DMS79 treated with DMSO at 0.1 percent for 48 hours (cell line): ENCODE results near the gene LDB2.

Experiments used
- DNase-seq: peaks from one replicate; lab custom pipeline; 2025; lab: John Stamatoyannopoulos, UW

Gene LDB2

DNA sequence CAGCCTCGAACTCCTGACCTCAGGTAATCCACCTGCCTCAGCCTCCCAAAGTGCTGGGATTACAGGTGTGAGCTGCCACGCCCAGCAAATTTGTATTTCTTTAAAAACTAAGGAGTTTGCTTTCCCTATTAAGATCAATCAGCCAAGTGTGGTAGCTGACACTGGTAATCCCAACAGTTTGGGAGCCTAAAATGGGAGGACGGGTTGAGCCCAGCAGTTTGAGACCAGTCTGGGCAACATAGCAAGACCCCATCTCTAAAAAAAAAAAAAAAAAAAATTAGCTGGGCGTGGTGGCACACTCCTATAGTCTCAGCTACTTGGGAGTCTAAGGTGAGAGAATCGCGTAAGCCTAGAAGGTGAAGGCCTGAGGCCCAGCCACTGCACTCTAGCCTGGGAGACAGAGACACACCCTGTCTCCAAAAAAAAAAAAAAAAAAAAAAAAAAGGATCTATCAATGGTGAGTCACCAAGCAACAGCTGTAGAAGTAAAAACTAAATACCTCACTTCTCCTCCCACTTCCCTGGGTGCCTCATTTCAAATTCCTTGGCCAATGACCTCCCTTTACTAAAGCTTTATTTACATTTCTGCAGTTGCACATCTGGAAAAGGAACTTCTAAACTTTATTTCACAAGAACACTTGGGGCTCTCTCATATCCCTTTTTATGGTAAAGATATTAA is 54.5 kb downstream of the LDB2 start:
- DNase-seq, result no peak

DNA sequence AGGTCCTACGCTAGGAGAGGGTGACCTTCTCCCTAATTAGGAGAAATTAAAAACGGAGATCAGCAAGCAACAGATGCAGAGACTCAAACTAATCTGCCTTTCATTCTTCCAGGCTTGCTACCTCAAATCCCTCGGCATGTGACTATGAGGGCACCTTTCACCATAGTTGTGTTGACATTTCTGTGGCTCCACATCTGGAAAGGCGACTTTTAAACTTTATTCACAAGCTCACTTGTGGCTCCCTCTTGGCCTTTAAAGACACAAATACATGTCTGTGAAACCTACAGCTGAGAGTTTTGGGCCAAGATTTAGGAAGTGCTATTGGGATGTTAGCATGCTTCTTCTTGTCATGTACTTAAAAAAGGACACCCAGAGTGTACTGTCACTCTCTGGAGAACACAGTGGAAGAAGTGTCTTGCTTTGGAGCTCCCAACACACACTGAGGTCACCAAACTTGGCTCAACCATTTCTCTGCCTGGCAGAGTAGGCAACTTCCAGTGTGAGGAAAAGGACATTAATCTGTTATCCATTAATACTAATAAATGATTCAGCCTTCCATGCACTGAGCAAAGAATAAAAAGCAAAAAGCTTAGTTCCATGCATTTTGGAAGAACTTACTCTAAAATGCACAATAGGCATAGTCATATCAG is 60.1 kb downstream of the LDB2 start:
- no peak for DNase-seq

DNA sequence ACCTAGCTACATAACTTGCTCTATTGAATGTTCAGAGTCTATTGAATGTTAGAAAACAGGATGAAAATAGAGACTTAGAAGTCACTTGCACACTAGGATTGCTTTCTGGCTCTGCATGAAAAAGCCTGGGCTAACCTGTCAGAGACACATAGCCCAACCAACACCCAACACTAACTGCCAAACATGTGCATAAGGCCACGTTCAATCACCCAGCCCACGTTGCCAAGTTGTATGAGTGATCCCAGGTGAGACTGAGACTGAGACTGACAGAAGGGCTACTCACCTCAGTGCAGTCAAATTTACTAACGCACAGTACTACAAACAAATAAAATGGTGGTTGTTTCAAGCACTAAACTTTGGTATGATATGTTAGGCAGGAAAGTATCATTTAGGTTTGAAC is 61.0 kb downstream of the LDB2 start:
- DNase-seq, result no peak

DNA sequence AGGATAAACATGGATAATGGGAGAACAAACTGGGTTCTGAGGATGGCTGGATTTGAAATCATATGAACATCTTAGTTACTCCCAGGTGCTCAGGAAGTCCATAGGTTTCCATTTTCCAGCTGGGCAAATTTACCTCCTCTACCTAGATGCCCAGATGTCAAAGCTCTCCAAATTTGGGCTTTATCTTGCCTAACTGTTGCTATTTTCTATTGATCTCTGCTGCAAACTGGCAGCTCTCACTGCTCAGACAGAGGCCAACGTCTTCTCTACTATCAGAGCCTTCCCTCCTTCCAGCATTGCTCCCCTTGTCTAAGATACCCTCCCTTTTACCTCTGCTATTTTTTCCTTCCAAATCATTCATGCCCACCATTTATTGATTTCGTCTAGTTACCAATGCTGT is 62.1 kb downstream of the LDB2 start:
- no peak for DNase-seq

DNA sequence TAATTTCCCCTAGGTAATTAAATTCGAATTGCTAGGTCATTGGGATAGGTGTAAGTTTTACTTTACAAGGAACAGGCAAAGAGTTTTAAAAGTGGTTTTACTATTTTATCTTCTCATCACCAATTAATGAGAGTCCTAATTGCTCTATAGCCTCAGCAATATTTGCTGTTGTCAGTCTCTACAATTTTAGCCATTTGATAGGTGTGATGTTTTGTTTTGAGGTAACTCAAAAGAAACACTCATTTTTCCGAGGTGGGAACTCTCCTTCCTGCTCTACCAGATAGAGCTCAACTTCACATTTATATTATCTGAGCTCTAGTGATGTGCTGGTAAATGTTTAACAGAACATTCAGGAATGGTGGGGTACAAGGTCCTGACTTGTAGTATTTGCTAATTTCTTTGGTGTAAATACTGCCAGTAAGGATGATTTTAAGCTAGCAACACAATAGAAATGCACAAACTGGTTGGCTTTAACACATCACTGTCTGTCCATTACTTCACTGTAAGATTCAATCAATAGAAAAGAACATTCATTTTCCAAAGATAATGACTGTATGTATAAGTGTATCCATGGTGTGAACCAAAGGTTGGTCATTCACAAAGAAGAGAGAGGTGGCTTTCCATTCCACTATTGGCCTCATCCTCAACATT is 62.7 kb downstream of the LDB2 start:
- no peak for DNase-seq

DNA sequence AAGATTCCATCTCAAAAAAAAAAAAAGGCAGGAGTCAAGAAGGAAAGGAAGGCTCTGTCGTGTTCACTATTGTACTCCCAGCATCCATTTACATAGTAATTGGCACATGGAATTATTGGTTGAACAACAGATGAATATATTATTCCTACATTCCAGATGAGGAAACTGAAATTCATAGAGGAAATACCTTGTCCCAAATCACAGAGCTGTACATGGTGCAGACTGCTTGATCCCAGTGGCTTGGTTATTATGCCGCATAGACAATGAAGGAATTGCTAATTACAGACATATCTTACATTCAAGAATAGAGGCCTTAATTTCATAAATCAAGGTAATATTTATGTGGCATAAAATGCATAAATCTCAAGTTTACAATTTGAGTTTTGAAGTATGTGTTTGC is 63.6 kb downstream of the LDB2 start:
- no peak for DNase-seq

DNA sequence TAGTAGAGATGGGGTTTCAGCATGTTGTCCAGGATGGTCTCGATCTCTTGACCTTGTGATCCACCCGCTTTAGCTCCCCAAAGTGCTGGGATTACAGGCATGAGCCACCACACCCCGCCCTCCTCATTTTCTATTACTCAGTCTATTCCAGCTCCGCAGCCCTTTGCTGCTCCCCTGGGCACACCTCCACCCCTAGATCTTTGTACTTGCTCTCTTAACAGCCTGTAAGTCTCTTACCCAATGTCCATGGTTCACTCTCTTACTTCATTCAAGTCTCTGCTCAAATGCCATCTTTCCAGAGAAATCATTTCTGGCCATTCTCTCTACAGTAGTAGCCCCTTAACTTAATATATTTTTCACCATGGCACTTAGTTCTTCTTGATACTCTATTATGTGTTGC is 64.7 kb downstream of the LDB2 start:
- DNase-seq, result no peak

DNA sequence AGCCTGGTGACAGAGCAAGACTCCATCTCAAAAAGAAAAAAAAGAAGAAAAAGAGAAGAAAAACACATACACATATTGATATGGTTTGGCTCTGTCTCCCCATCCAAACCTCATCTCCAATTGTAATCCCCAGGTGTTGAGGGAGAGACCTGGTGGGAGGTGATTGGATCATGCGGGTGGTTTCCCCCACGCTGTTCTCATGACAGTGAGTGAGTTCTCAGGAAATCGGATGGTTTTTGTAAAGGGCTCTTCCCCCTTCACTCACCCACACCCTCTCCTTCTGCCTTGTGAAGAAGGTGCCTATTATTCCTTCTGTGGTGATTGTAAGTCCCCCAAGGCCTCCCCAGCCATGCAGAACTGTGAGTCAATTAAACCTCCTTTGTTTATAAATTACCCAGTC is 68.4 kb downstream of the LDB2 start:
- DNase-seq, result no peak

DNA sequence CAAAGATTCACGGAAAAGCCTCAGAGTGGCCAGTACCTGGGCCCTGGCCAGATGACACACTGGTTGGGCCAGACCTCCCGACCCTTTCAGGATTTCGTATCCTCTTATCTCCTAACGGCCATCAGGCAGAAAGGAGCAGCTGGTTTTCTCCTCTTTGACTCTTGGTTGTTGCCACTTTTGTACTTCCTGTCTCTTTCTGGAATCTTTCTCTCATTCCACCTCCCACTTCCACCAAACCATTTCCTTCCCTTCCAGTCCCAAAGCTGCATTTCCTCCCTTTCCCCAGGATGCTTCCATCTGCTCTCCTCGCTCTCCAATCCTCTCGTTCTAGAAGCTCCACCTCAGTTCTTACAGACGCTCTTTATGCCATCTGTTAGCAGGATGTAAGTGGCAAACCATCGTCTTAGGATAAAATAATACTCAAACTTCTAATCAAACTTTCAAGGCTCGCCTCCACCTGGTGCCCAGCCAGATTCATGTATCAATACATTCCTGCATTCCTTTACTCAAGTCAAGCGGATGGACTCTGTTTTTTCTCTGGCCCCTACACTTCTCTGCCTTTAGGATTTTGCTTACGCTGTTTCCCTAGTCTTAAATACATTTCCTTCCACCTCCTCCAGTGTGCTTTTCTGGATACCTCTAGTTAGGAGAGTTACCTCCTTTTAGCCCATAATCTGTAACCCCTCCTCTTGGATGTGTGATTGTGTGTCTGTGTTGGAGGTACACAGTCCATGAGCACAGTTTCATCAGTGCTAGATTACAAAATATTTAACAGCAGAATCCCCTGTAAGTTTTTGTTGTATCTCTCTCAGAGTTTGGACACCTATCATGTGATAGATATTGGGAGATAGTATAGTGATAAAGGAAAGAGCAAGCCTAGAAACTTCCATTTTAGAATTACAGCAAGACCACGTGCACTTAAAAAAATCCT is 70.4 kb downstream of the LDB2 start:
- no peak for DNase-seq

DNA sequence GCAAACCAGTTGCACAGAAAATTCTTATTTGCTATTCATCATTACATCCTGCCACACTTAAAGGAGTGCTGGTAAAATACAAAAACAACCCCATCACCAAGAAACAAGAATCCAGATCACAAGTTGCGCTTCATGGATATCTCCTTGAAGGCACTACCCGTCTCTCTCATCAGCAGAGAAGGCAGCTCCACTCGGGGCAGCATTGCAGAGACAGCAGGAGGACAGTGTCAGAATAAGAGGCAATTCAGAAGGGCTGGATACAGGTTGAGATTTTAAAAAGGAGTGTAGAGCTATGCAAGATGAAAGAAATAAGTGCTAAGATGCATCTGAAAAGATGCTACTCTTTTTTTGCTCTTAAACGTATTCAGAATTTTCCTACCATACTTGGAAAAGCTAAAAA is 71.4 kb downstream of the LDB2 start:
- no peak for DNase-seq

DNA sequence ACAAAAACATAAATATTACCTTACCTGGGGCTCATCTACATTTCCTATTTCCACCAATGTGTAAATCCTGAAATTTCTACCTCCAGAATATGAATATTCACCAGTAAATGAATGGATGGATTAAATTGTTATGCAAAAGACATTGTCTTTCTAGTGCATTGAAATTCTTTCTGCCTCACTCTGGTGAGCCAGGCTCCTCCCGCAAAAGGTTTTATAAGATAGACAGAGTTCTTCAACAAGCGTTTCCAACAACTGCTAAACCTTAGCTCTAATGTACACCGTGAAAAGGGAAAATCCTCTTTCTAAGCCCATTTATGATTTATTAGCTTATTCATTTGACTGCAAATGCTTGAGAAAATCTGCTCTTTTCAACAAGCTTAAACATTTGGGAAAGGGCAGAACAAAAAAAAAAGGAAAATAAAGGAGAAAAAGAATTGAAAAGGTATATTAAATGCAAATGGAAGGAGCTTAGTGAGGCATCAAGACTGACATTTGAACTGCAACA is 72.0 kb downstream of the LDB2 start:
- no peak for DNase-seq

DNA sequence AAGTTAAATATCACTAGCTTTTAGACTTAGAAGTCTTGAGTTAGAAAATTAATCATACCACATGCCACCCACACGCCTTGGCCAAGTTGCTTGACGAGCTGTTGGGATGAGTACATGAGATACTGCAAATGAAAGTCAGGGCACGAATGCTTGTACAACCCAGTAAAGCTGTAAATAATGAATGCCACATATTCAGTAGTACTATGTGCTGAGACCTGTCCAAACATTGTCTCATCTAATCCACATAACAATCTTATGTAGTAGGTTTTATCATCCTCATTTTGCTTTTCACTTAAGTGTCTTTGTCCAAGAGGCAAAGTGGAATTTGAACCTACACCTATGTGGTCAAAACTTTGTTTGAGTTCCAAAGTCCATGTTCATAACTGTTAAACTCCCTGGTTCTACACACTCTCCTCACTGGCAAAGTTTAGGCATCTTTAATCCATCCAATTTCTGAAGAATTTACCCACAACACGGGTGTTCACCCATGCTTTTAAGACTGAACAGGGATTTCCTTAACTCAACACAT is 74.1 kb downstream of the LDB2 start:
- DNase-seq, result no peak

DNA sequence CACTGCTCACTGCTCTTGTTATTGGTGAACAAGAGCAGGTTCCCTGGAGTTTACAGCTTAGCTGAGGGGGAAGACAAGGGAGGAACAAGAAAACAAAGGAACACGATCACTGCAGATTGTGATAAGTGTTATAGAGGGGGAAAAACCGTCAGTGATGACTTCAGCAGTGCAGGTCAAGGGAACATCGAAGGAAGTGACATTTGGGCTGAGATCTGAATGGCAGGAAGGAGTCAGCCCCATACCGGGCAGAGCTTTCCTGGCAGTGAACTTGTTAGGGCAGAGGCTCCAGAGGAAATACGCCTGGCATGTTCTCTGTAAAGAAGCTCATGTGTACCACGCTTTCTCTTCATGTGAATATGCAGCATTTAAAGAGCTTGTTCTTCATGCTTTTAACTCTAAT is 78.1 kb downstream of the LDB2 start:
- DNase-seq, result no peak

DNA sequence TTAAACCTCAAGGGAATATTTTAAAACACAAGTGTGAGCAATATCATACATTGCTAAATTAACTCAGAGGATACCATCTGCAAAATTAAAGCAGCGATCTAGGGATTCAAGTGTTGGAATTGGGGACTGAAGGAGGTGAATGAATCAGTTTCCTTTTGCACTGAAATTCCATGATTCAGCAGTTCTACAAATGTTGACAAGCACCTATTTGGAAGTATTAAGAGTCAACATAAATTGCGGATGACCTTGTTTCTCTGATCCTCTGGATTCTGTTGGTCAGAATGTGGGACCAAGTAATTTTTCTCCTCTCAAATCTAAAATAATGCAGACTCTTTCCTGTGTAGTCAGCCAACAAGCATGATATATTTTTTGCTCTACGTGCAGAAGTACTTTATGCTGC is 78.8 kb downstream of the LDB2 start:
- DNase-seq, result no peak

DNA sequence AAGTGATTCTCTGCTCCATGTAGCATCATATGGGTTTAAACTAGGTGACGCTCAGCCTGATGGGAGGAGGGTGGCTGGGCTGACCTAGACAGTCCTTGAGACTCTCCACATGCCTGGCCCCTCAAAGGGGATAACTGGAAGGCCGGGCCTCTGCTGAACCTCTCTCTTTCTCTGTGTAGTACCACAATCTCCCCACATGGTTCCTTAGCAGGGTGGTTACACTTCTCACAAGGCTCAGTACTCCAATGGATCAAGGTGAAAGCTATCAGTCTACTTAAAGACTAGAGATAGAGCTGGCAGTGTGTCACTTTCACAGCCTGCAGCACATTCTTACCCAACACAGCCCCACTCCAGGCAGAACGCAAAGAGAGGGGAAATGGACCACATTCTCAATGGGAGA is 80.4 kb downstream of the LDB2 start:
- DNase-seq, result no peak

DNA sequence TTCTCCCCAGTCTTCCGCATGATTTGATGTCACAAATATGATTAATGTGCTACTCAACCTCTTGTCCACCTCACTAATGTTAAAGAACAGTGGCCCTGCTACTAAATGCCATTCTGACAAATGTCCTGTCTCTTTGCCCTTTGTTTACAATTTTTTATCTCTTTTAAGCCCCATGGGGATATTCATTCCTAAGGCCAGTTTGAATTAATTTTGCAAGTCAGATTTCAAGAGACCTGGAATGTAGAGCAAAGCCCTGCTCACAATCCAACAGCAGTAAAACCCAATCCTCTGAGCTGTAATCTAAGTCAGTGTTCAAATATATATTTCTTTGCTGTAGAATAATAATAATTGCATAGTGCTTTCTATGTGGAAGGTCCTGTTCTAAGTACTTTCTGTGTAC is 81.2 kb downstream of the LDB2 start:
- no peak for DNase-seq

DNA sequence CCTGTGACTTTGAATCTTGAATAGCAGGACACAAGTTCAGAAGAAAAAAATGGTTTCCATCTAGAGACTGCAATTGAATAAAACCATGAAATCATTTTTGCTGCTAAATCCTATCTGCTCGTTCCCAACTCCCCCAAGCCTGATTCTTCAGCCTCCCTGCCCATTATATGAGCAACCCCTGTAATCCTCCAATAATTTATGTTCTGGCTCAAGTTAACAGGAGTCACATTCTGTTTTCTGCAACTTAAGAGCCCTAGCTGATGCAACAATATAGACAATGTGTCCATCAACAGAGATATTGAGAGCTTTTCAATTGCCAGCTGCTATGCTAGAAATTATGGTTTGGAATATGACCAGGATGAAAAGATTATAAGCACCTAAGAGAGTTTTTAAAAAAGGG is 84.1 kb downstream of the LDB2 start:
- DNase-seq, result no peak

DNA sequence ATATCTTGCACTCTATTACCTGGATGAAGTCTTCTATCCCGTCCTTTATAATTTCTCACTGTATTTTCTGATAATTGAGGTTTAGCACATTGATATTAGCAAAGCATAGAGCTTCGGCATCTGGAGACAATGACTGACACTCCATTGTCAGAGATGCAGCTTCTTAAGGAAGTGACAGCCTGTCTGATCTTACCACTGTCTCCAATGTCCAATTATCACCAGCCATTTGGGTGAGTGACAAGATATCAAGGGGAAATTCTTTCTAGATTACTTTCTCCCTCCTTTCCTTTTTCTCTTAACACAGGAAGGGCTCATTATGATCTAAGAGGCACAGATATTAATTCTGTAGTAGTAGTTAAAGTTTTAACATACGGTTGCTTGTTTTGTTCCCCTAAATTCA is 86.4 kb downstream of the LDB2 start:
- no peak for DNase-seq

DNA sequence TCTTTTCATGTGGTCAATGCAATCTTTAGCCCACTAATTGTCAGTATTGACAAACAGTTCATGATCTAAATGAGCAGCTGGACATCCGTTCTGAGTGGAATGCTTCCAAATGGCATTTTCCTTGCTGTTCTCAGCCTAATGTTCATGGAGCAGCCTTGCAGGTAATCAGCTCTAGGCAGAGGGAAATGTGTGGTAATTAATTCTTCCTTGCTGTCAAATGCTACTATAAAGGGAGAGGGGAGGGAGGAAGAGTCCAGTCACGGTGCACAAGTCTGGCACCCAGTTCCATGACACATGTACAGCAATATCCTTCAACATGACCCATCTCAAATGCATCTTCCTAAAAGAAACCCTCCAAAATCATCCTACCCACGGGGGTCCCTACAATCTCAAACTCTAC is 88.5 kb downstream of the LDB2 start:
- no peak for DNase-seq

DNA sequence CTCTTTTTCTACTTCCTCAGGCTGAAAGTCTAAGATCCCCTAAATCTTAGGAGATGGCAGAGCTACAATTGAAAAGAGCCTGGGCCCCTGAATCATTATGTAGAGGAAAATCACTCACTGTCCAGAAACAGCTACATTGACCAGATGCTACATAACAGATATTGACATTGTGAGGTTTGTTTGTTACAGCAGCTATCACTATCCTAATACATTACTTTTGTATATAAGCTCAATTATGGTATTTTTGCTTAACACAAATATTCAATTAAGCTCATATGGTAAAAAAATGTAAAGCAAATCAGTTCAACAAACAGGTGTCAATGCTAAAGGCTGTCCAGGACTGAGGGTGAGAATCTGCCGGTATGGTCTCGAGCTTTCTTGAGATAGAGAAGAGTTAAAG is 89.4 kb downstream of the LDB2 start:
- DNase-seq, result no peak

DNA sequence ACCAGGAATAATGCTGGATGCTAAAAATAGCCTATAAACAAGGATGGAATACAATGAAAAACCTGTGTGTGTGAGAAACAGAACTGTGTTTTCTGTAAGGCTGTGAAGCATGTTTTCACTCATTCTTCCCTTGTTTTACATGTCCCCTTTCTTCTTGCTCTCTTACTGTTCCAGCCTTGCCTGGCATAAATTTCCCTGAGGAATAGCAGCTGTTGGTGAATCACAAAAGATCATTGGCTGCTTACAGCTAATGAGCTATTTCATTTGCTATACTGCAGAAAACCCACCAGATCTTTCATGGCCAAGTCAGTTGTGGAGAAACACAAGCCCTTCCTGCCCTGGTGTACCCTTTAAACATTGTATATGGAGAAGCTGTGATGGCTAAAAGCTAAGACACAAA is 91.1 kb downstream of the LDB2 start:
- no peak for DNase-seq

DNA sequence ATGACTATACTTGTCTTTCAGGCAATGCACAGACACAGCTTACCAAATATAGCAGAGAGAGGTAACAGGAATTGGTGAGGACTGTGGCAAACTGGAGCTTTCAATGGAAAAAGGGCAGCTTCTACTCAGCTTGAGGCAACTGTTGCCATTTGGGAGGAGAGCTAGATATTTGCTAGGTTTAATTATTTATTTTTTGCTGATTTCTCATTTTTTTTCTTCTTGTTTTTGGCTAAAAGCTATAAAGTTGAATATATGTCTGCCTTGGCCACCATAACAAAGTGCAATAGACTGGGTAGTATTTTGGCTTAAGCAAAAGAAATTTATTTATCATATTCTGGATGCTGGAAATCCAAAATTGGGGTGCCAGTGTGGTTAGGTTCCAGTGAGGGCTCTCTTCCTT is 93.9 kb downstream of the LDB2 start:
- no peak for DNase-seq
